Body of pancreas (tissue), 4 donors: ENCODE data around the gene ERICH4. TPM values are rescaled to one million over a fixed set of nuclear protein-coding genes. Genes with fewer than 3 reads are reported as not detected.
A peak's percentile ranks its signal among the peaks of the same experiment; 100 is the strongest.
"Not testable (repeated sequence)": the region's sequence is repeated elsewhere in the genome, so short reads cannot be mapped to it uniquely, and the experiment has no call there.

Source experiments
- ATAC-seq: fragments of 150-250 bp; one replicate; pipeline ENCODE4 v1.9.1; 2016
- DNase-seq, 4 donors: peaks; one replicate each; pipeline ENCODE4 v3.0.0-alpha.2; 2019
- H3K27ac ChIP-seq, 4 donors: fragments of 200-600 bp; sonication (generic); 1 replicate in 3 of 4; 2 replicates in 1 of 4; pipeline versions ENCODE4 v1.5.1 to v1.6.1; 2016 to 2019; ENCODE audit warnings: mild to moderate bottlenecking in 1 of 4, mixed read lengths in 1 of 4, moderate library complexity in 1 of 4
- H3K27me3 ChIP-seq, 2 donors: fragments of 200-600 bp; sonication (generic); one replicate each; pipeline ENCODE4 v1.6.0; 2016; ENCODE audit warnings: mild to moderate bottlenecking in 1 of 2
- H3K36me3 ChIP-seq, 2 donors: fragments of 200-600 bp; sonication (generic); replicated peaks in 1 of 2; 2 replicates each; pipeline ENCODE4 v1.5.1; 2016; ENCODE audit warnings: low read depth in 2 of 2; ENCODE audit not compliant: insufficient read depth in 1 of 2
- H3K4me1 ChIP-seq: fragments of 200-600 bp; sonication (generic); one replicate; pipeline ENCODE4 v1.6.0; 2016
- H3K4me3 ChIP-seq, 2 donors: fragments of 200-600 bp; sonication (generic); 1 replicate in 1 of 2; 2 replicates in 1 of 2; pipeline ENCODE4 v1.5.1; 2016 to 2019
- H3K9me3 ChIP-seq, 3 donors: fragments of 200-600 bp; sonication (generic); 1 replicate in 2 of 3; 2 replicates in 1 of 3; pipeline ENCODE4 v1.5.1; 2016
- POLR2A ChIP-seq, 3 donors: fragments of 450-650 bp; IDR thresholded peaks; one replicate each; pipeline ENCODE4 v1.6.1; 2016; ENCODE audit warnings: antibody characterized with exemption in 3 of 3, mild to moderate bottlenecking in 2 of 3
- WGBS, 2 donors: methylation state at CpG; one replicate each; pipeline ENCODE4 v1.1.5; 2017; 5-methylcytosine and 5-hydroxymethylcytosine counted together
- intact Hi-C: fragments of 100-400 bp; cut with DNase I; formaldehyde crosslinking; loops from one replicate; pipeline ENCODE4 v1.15.1; 2023
- total RNA-seq, 2 donors: library from RNA; depleted of rRNA; stranded (reverse); fragments of >200 nt; gene quantifications; one replicate each; pipeline ENCODE4 v1.1.0, GENCODE V29; 2016
- TF ChIP-seq, protein P1 (sequence below), 7 experiments: fragments of 450-650 bp in 4 of 7; fragments of 200-600 bp in 3 of 7; sonication (generic) in 3 of 7; IDR thresholded peaks; one replicate each; pipeline ENCODE4 v1.5.1; 2016 to 2019; ENCODE audit warnings: antibody characterized with exemption in 7 of 7

Gene ERICH4
- total RNA-seq, 2 donors from 2014 or later: not detected

GRCh38 chr19:41433171-41433570 is 9.8 kb upstream of the ERICH4 start:
- H3K4me1 ChIP-seq: peaks cover 8% of the 10 kb centered on the region
- H3K27ac ChIP-seq: no peak overlapping the region
- 93% methylated on average over 8 to 18 of the region's 18 CpGs for WGBS, 2 donors
- H3K27me3 ChIP-seq: no peaks in the 10 kb centered on the region
- H3K36me3 ChIP-seq: peaks cover 0 to 6% of the 10 kb centered on the region in 2 donors
- no peak for DNase-seq
- no peak for ATAC-seq
- H3K9me3 ChIP-seq: no peaks in the 10 kb centered on the region
- intact Hi-C loops: loop anchor here (10.0 kb wide), 1 partner anchor 108 kb away; no protein-coding TSS in a partner anchor
- no peak overlapping the region for H3K4me3 ChIP-seq
- TF ChIP-seq, protein P1, sequence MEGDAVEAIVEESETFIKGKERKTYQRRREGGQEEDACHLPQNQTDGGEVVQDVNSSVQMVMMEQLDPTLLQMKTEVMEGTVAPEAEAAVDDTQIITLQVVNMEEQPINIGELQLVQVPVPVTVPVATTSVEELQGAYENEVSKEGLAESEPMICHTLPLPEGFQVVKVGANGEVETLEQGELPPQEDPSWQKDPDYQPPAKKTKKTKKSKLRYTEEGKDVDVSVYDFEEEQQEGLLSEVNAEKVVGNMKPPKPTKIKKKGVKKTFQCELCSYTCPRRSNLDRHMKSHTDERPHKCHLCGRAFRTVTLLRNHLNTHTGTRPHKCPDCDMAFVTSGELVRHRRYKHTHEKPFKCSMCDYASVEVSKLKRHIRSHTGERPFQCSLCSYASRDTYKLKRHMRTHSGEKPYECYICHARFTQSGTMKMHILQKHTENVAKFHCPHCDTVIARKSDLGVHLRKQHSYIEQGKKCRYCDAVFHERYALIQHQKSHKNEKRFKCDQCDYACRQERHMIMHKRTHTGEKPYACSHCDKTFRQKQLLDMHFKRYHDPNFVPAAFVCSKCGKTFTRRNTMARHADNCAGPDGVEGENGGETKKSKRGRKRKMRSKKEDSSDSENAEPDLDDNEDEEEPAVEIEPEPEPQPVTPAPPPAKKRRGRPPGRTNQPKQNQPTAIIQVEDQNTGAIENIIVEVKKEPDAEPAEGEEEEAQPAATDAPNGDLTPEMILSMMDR (IDR thresholded peaks at IDR 0.05): no peak
- TF ChIP-seq POLR2A (IDR thresholded peaks at IDR 0.05): no peak

DNA sequence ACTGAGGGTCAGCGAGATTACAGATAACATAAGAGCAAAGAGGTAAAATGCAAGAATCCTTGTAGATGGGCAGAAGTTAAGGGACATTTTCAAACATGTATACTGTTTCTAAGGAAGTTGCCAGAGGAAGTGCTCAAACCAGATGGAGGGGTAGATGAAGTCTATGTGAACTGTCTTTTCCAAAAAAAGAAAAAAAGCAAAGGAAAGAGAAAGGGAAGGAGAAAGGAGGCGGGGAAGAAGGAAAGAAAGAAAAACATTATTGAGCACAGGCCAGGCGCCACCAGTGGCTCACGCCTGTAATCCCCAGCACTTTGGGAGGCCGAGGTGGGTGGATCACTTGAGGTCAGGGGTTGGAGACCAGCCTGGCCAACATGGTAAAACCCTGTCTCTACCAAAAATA is 8.5 kb upstream of the ERICH4 start:
- Histone ChIP-seq H3K27ac (no peak overlapping the region), H3K4me3 (no peak overlapping the region), H3K36me3 (peaks cover 0 to 6% of the 10 kb centered on the region in 2 donors), H3K4me1 (peaks cover 7% of the 10 kb centered on the region), H3K9me3 (no peaks in the 10 kb centered on the region), H3K27me3 (no peaks in the 10 kb centered on the region)
- intact Hi-C loops: loop anchor here (10.0 kb wide), 1 partner anchor 110 kb away; no protein-coding TSS in a partner anchor
- DNase-seq (no peak), ATAC-seq (no peak)
- WGBS, 2 donors: 80 to 86% methylated on average over 5 of the region's 5 CpGs
- TF ChIP-seq, protein P1 (IDR thresholded peaks at IDR 0.05): no peak
- TF ChIP-seq POLR2A (IDR thresholded peaks at IDR 0.05): no peak

DNA sequence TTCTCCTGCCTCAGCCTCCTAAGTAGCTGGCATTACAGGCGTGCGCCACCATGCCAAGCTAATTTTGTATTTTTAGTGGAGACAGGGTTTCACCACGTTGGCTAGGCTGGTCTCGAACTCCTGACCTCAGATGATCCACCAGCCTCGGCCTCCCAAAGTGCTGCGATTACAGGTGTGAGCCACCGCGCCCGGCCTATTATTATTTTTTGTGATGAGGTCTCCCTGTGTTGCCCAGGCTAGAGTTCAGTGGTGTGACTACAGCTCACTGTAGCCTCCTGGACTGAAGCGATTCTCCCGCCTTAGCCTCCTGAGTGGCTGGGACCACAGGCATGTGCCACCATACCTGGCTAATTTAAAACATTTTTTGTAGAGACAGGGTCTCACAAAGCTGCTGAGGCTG is 7.6 kb upstream of the ERICH4 start:
- ATAC-seq, H3K36me3 ChIP-seq, H3K27ac ChIP-seq, DNase-seq, H3K4me1 ChIP-seq, H3K4me3 ChIP-seq, H3K9me3 ChIP-seq, H3K27me3 ChIP-seq: not testable (repeated sequence)
- intact Hi-C loops: loop anchor here (10.0 kb wide), 1 partner anchor 111 kb away; no protein-coding TSS in a partner anchor
- WGBS, 2 donors: 88 to 96% methylated on average over 5 to 11 of the region's 11 CpGs

DNA sequence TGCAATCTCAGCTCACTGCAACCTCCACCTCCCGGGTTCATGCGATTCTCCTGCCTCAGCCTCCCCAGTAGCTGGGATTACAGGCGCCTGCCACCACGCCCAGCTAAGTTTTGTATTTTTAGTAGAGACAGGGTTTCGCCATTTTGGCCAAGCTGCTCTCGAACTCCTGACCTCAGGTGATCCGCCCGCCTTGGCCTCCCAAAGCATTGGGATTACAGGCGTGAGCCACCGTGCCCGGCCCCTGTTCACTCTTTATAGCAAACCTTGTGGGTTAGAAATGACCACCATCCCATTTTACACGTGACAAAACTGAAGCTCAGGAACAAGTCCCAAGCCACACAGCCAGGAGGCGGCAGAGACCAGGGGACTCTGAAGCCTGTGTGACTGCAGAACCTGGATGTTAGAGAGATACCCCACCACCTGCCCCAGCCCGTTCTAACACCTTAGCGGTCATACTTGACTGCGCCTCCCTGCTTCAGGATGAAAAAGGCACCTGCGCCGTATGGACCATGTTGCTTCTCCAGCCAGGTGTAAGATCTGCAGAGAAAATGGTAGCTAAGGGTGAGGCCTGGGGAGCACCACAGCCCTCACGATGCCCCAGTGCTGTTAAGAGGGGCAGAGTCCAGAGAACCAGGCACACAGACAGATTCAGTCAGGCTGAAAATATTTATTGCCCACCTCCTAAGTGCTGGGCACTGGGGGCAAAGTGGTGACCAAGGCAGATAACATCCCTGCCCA is 6.9 kb upstream of the ERICH4 start:
- intact Hi-C loops: loop anchor here (10.0 kb wide), 1 partner anchor 111 kb away; no protein-coding TSS in a partner anchor
- peak in 1 of 3 donors; percentile 4 for TF ChIP-seq POLR2A (IDR thresholded peaks at IDR 0.05)
- TF ChIP-seq, protein P1 (IDR thresholded peaks at IDR 0.05): no peak
- no peaks in the 10 kb centered on the region for H3K27me3 ChIP-seq
- H3K9me3 ChIP-seq: no peaks in the 10 kb centered on the region
- 90 to 97% methylated on average over 13 to 19 of the region's 19 CpGs for WGBS, 2 donors
- ATAC-seq (no peak), DNase-seq (peak in 1 of 4 donors; percentile 2)
- peaks cover 7% of the 10 kb centered on the region for H3K4me1 ChIP-seq
- peaks cover 0 to 6% of the 10 kb centered on the region in 2 donors for H3K36me3 ChIP-seq
- no peak overlapping the region for H3K27ac ChIP-seq
- no peak overlapping the region for H3K4me3 ChIP-seq

DNA sequence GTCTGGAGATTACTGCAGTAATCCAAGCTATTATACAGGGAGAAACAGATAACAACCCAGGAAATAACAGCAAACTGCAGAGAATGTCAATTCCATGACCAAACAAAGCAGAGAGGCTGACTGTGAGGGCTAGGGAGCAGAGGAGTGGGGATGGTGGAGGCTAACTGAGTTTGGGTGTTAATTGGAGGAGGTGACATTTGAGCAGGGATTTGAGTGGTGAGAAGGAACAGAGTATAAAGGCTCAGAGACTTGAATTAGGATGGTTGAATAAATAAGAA is 6.3 kb upstream of the ERICH4 start:
- Histone ChIP-seq H3K36me3 (peaks cover 0 to 6% of the 10 kb centered on the region in 2 donors), H3K9me3 (no peaks in the 10 kb centered on the region), H3K4me1 (peaks cover 7% of the 10 kb centered on the region), H3K27ac (no peak overlapping the region), H3K27me3 (no peaks in the 10 kb centered on the region), H3K4me3 (no peak overlapping the region)
- no peak for ATAC-seq
- intact Hi-C loops: loop anchor here (10.0 kb wide), 1 partner anchor 112 kb away; no protein-coding TSS in a partner anchor
- DNase-seq: no peak
- no peak for TF ChIP-seq POLR2A (IDR thresholded peaks at IDR 0.05)
- TF ChIP-seq, protein P1 (IDR thresholded peaks at IDR 0.05): no peak
